GM06990 (cell line): ENCODE measurements around the gene ATP10A.

Source experiments
- DNase-seq: peaks from one replicate; pipeline ENCODE4 v3.0.0-alpha.2; 2011; ENCODE audit not compliant: insufficient read length; ENCODE audit errors: extremely low read depth
- H3K27me3 ChIP-seq: replicated peaks from 2 replicates; pipeline ENCODE4 v1.6.0; 2011; ENCODE audit warnings: low read length; ENCODE audit not compliant: control insufficient read depth, insufficient read depth
- H3K36me3 ChIP-seq: 2 replicates; pipeline ENCODE4 v1.5.1; 2011; ENCODE audit warnings: low read length; ENCODE audit not compliant: control insufficient read depth, insufficient read depth
- H3K4me3 ChIP-seq: replicated peaks from 2 replicates; pipeline ENCODE4 v1.5.1; 2011; ENCODE audit warnings: low read depth, mild to moderate bottlenecking, control low read depth, low read length
- TF ChIP-seq, protein P1 (sequence below): IDR thresholded peaks from 2 replicates; pipeline ENCODE4 v1.5.1; 2011; ENCODE audit warnings: low read length, control low read depth, mild to moderate bottlenecking, inconsistent platforms; ENCODE audit not compliant: insufficient read depth, poor library complexity, severe bottlenecking

The ATP10A gene

DNA sequence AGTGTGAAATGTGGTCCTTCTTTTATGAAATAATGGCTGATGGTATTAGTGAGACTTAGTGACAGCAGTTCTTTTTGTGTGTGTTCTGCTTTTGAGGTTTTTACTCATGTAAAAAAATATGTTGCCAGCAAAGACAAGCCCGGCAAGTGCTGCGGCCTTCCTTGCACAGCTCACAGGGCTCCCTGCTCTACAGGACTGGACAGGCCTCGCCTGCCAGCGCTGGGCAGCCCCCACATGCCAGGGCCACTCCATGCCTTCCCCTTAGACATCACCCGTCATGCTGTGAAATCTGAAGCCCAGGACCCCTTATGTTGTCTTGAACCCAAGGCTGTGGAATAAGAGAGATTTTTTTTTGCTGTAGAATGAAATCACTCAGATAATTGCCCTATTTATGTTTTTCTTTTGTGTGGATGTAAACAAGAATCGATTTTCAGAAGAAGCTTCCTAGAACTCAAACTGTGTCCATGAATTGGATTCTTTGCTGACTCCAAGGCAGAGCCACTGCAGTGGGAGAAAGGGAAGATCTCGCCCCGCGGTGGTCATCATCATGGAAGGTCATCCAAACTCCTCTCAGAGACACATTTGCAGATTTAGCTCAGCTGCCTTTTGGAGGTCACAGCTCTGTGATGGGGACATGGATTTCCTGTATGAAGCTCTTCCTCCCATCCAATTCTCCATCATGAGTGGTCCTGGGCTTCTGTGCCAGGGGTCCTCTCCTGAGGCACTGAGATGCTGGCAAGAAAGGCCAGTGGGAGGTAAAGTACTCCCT, 150.8 kb downstream of the ATP10A start:
- H3K4me3 ChIP-seq, result no peak overlapping the region
- TF ChIP-seq, protein P1, sequence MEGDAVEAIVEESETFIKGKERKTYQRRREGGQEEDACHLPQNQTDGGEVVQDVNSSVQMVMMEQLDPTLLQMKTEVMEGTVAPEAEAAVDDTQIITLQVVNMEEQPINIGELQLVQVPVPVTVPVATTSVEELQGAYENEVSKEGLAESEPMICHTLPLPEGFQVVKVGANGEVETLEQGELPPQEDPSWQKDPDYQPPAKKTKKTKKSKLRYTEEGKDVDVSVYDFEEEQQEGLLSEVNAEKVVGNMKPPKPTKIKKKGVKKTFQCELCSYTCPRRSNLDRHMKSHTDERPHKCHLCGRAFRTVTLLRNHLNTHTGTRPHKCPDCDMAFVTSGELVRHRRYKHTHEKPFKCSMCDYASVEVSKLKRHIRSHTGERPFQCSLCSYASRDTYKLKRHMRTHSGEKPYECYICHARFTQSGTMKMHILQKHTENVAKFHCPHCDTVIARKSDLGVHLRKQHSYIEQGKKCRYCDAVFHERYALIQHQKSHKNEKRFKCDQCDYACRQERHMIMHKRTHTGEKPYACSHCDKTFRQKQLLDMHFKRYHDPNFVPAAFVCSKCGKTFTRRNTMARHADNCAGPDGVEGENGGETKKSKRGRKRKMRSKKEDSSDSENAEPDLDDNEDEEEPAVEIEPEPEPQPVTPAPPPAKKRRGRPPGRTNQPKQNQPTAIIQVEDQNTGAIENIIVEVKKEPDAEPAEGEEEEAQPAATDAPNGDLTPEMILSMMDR, result no peak
- no peaks in the 10 kb centered on the region for H3K36me3 ChIP-seq
- H3K27me3 ChIP-seq, result no peaks in the 10 kb centered on the region
- DNase-seq, result no peak

DNA sequence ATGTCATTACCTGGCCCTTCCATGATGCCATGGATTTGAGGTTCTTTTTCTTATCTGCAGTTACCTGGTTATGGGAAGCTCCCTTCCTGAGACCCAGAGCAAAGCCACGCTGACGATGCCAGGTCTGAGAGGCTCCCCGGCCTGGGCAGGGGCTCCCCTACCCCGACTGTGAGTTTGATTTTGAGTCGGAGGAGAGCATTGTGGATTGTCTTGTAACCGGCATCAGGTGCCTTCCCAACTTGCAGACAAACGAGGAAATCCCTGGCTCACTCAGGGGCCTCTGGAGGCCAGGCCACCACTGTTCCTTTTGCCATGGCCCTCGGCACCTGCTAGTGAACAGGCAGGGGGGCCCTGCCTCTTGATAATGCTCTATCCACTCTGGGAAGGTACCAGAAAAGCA, 151.4 kb downstream of the ATP10A start:
- Histone ChIP-seq H3K36me3 (no peaks in the 10 kb centered on the region), H3K27me3 (no peaks in the 10 kb centered on the region), H3K4me3 (no peak overlapping the region)
- TF ChIP-seq, protein P1, result no peak
- DNase-seq, result no peak

DNA sequence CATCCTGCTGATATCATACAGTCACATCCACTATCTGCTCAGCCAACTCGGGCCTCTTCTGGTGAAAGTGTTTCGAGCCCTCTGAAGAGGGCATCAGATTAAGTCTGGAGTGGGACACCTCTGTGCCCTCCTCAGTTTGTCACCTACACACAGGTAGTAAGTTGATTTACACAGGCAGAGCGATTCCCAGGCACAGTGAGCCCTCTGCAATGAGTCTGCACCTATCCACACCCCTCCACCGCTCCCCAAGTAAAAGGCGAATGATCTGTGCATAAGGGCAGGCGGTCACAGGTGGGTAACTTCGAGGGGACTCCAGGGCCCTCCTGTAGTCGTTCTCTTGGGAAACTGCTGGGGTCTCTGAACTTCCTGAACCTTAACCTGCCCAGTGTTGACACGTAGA, 152.0 kb downstream of the ATP10A start:
- TF ChIP-seq, protein P1, result no peak
- DNase-seq, result no peak
- Histone ChIP-seq H3K27me3 (no peaks in the 10 kb centered on the region), H3K36me3 (no peaks in the 10 kb centered on the region), H3K4me3 (no peak overlapping the region)

DNA sequence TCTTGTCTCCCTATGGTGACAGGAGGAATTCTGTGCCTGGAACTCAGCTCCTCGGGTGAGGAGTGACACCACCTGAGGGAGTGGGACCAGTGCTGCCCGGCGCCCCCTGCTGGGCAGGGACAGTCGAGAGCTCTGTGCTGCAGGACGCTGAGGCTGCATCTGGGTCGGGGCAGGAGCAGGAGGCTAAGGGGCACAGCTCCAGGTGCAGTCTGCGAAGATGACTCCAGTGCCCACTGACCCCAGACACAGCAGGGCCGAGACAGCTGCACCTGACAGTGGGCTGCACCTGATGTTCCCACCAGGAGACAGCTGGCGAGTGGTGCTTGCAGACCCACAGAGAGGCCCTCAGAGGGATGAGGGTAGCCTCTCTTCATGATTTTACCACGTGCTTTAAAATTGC, 152.9 kb downstream of the ATP10A start:
- Histone ChIP-seq H3K4me3 (no peak overlapping the region), H3K27me3 (no peaks in the 10 kb centered on the region), H3K36me3 (no peaks in the 10 kb centered on the region)
- DNase-seq, result no peak
- TF ChIP-seq, protein P1, result peak; percentile 82

DNA sequence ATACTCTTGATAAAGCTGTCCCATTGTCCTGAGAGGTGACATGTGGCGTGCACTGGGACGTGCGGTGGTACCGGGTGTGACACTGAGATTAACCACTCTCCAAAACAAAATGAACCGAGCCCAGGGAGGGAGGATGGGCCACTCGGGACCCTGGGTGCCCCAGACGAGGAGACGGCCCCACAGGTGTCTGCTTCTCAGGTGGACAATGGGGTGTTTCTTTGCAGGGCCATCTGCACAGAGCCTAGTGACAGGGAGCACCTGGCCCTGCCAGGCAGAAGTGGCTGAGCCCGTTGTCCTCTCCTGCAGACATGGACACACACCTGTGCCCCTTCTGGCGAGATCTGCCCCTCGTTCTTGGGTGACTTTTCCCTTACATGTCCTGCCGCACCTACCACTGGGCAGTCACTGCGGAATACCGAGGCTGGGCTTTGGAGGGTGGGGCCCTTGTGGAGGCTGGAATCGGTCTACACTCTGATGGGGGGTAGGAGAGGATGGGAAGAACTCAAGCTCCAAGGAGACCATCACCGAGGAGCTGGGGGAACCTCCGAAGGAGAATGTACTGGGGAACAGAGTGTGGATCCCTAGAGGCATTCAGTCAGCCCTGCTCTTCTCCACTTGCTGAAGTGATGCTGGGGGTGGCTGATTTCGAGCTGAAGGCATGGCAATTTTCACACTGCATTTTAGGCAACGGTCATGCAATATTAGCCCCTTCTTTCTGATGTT, 153.5 kb downstream of the ATP10A start:
- no peaks in the 10 kb centered on the region for H3K36me3 ChIP-seq
- no peaks in the 10 kb centered on the region for H3K27me3 ChIP-seq
- no peak overlapping the region for H3K4me3 ChIP-seq
- TF ChIP-seq, protein P1, result no peak
- no peak for DNase-seq

DNA sequence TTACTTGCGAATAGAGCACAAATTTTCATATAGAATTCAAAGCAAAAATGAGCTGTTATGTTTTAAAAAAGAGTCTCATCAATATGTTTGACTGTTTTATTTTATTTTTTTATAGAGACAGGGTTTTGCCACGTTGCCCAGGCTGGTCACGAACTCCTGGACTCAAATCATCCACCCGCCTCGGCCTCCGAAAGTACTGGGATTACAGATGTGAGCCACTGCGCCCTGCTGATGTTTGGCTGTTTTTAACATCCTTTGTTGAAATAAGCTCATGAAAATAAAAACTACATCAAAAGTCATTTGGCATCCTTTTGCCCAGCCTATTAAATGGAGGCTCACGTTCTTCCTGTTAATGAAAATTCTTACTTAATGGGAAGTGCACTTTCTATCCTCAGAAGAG, 154.7 kb downstream of the ATP10A start:
- DNase-seq, result no peak
- H3K27me3 ChIP-seq, result no peaks in the 10 kb centered on the region
- H3K4me3 ChIP-seq, result no peak overlapping the region
- no peaks in the 10 kb centered on the region for H3K36me3 ChIP-seq
- TF ChIP-seq, protein P1, result no peak
